Measurements from ENCODE around the gene ATP5PO.

Gene ATP5PO

GRCh38 chr21:33861125-33861524 is 54.5 kb downstream of the ATP5PO start:
- POLR2A ChIA-PET = no interaction called here
- no peak for TF ChIP-seq CTCF (IDR thresholded peaks at IDR 0.05; ENCODE audit: control extremely low read depth, extremely low read depth, low read depth, missing control alignments)
- CTCF ChIA-PET = no interaction called here
- DNase-seq (ENCODE audit: extremely low spot score) = no peak

GRCh38 chr21:33860332-33860879 is 55.2 kb downstream of the ATP5PO start:
- no peak for DNase-seq (ENCODE audit: extremely low spot score)
- CTCF ChIA-PET = no interaction called here
- POLR2A ChIA-PET = no interaction called here
- TF ChIP-seq CTCF (IDR thresholded peaks at IDR 0.05; ENCODE audit: control extremely low read depth, extremely low read depth, low read depth, missing control alignments) = no peak

GRCh38 chr21:33859373-33860102 is 56.1 kb downstream of the ATP5PO start:
- CTCF ChIA-PET = no interaction called here
- TF ChIP-seq CTCF (IDR thresholded peaks at IDR 0.05; ENCODE audit: control extremely low read depth, extremely low read depth, low read depth, missing control alignments) = no peak
- POLR2A ChIA-PET = no interaction called here
- DNase-seq (ENCODE audit: extremely low spot score) = no peak

GRCh38 chr21:33858667-33859372 is 56.8 kb downstream of the ATP5PO start:
- TF ChIP-seq CTCF (IDR thresholded peaks at IDR 0.05; ENCODE audit: control extremely low read depth, extremely low read depth, low read depth, missing control alignments) = no peak
- ChIA-PET POLR2A (no interaction called here), CTCF (no interaction called here)
- DNase-seq (ENCODE audit: extremely low spot score) = no peak

GRCh38 chr21:33857846-33858666 is 57.5 kb downstream of the ATP5PO start:
- POLR2A ChIA-PET = no interaction called here
- DNase-seq (ENCODE audit: extremely low spot score) = no peak
- CTCF ChIA-PET = no interaction called here
- TF ChIP-seq CTCF (IDR thresholded peaks at IDR 0.05; ENCODE audit: control extremely low read depth, extremely low read depth, low read depth, missing control alignments) = no peak

- POLR2A ChIA-PET = no interaction called here
- CTCF ChIA-PET = no interaction called here
- no peak for DNase-seq (ENCODE audit: extremely low spot score)
- no peak for TF ChIP-seq CTCF (IDR thresholded peaks at IDR 0.05; ENCODE audit: control extremely low read depth, extremely low read depth, low read depth, missing control alignments)
Observed at GRCh38 chr21:33856893-33857527, 58.6 kb downstream of the ATP5PO start.
